Activated CD8-positive, alpha-beta T cell treated with anti-CD3 and anti-CD28 coated beads, Interleukin-2, amount 10 ng/mL, durations not matched to agents 7 days and 5 days (primary cell): Measurements from ENCODE around the gene PPP6R2. TPM values are rescaled to one million over a fixed set of nuclear protein-coding genes. Genes with fewer than 3 reads are reported as not detected.
A peak's percentile ranks its signal among the peaks of the same experiment; 100 is the strongest.
"Not testable (repeated sequence)": the region's sequence is repeated elsewhere in the genome, so short reads cannot be mapped to it uniquely, and the experiment has no call there.

Experiments
- ATAC-seq: fragments of 150-1000 bp; cut with Tn5 transposase; one replicate; pipeline ENCODE4 v1.10.0; 2021; ENCODE audit warnings: moderate library complexity
- CTCF ChIA-PET: fragments of 350-600 bp; sonication (Branson Sonifier 250); formaldehyde crosslinking; loops from one replicate; lab custom pipeline; 2021; ENCODE audit warnings: antibody characterized with exemption; lab: Charles Lee
- POLR2A ChIA-PET: fragments of 350-600 bp; sonication (Branson Sonifier 250); formaldehyde crosslinking; loops from one replicate; lab custom pipeline; 2021; ENCODE audit warnings: antibody characterized with exemption; lab: Charles Lee
- DNase-seq: peaks from one replicate; pipeline ENCODE4 v3.0.0-alpha.2; 2020
- H3K27ac Mint-ChIP-seq: one replicate; pipeline ENCODE4 v1.8.0; 2021; ENCODE audit warnings: mild to moderate bottlenecking, mixed read lengths
- H3K27me3 Mint-ChIP-seq: one replicate; pipeline ENCODE4 v1.8.0; 2021; ENCODE audit warnings: low read depth, mixed read lengths
- H3K36me3 Mint-ChIP-seq: one replicate; pipeline ENCODE4 v1.8.0; 2021; ENCODE audit warnings: low read depth, mixed read lengths
- H3K4me1 Mint-ChIP-seq: one replicate; pipeline ENCODE4 v1.8.0; 2021; ENCODE audit warnings: low read depth, mixed read lengths
- H3K4me3 Mint-ChIP-seq: one replicate; pipeline ENCODE4 v1.8.0; 2021; ENCODE audit warnings: mild to moderate bottlenecking, mixed read lengths
- H3K9me3 Mint-ChIP-seq: one replicate; pipeline ENCODE4 v1.8.0; 2022; ENCODE audit warnings: mixed read lengths; ENCODE audit not compliant: insufficient read depth
- total RNA-seq, 2 experiments: library from RNA; stranded (reverse); gene quantifications; one replicate each; pipeline ENCODE4 v1.2.3, GENCODE V29; 2021

PPP6R2 gene
- total RNA-seq, 2 experiments from 2014 or later: 62.1 to 64.9 TPM

GRCh38 chr22:50396751-50397370 lies 53.7 kb downstream of the PPP6R2 start:
- Mint-ChIP-seq H3K27ac (peak overlapping the region; percentile 48), H3K4me3 (no peak overlapping the region), H3K27me3 (no peaks in the 10 kb centered on the region), H3K9me3 (no peaks in the 10 kb centered on the region), H3K4me1 (peaks cover 36% of the 10 kb centered on the region), H3K36me3 (peaks cover 41% of the 10 kb centered on the region)
- ChIA-PET POLR2A (no interaction called here), CTCF (no interaction called here)
- ATAC-seq: no peak
- DNase-seq: no peak

- H3K4me1 Mint-ChIP-seq: peaks cover 36% of the 10 kb centered on the region
- H3K4me3 Mint-ChIP-seq, CTCF ChIA-PET, ATAC-seq, H3K27me3 Mint-ChIP-seq, POLR2A ChIA-PET, H3K9me3 Mint-ChIP-seq, DNase-seq: not testable (repeated sequence)
- H3K36me3 Mint-ChIP-seq: peaks cover 40% of the 10 kb centered on the region
- peak overlapping the region; percentile 48 for H3K27ac Mint-ChIP-seq
Observed at GRCh38 chr22:50397371-50398060, 54.4 kb downstream of the PPP6R2 start.

GRCh38 chr22:50398831-50399648 lies 55.9 kb downstream of the PPP6R2 start:
- no peaks in the 10 kb centered on the region for H3K27me3 Mint-ChIP-seq
- ChIA-PET POLR2A (interaction anchor here (1.1 kb wide), 1 partner anchor 126 kb away, joined by 4 read pairs; the partner anchor contains the start of gene SCO2), CTCF (interaction anchor here (0.6 to 1.7 kb wide), 10 partner anchors 12 to 148 kb away, joined by 3 to 6 read pairs (median 4); partner anchors contain the start of genes HDAC10 and LMF2)
- DNase-seq (no peak), ATAC-seq (no peak)
- peaks cover 33% of the 10 kb centered on the region for H3K4me1 Mint-ChIP-seq
- peak overlapping the region; percentile 73 for H3K27ac Mint-ChIP-seq
- no peaks in the 10 kb centered on the region for H3K9me3 Mint-ChIP-seq
- no peak overlapping the region for H3K4me3 Mint-ChIP-seq
- H3K36me3 Mint-ChIP-seq: peaks cover 33% of the 10 kb centered on the region

- Mint-ChIP-seq H3K9me3 (no peaks in the 10 kb centered on the region), H3K36me3 (peaks cover 31% of the 10 kb centered on the region), H3K4me1 (peaks cover 32% of the 10 kb centered on the region), H3K27me3 (no peaks in the 10 kb centered on the region), H3K27ac (peak overlapping the region; percentile 73), H3K4me3 (no peak overlapping the region)
- CTCF ChIA-PET: interaction anchor here (0.6 to 1.7 kb wide), 12 partner anchors 14 to 149 kb away, joined by 3 to 6 read pairs (median 4); partner anchors contain the start of genes HDAC10 and LMF2
- POLR2A ChIA-PET: interaction anchor here (1.0 to 1.1 kb wide), 2 partner anchors 14 to 125 kb away, joined by 3 to 4 read pairs; partner anchors contain the start of gene SCO2
- ATAC-seq: peak; percentile 57
- peak; percentile 25 for DNase-seq
Observed at GRCh38 chr22:50399751-50400331, 56.7 kb downstream of the PPP6R2 start.

GRCh38 chr22:50400406-50400805 lies 57.3 kb downstream of the PPP6R2 start:
- ChIA-PET CTCF (interaction anchor here (0.6 to 1.7 kb wide), 9 partner anchors 14 to 150 kb away, joined by 3 to 6 read pairs (median 4); partner anchors contain the start of genes HDAC10 and LMF2), POLR2A (interaction anchor here (1.0 kb wide), 1 partner anchor 14 kb away, joined by 3 read pairs; no protein-coding TSS in a partner anchor)
- Mint-ChIP-seq H3K27ac (peak overlapping the region; percentile 73), H3K4me1 (peaks cover 27% of the 10 kb centered on the region), H3K36me3 (peaks cover 29% of the 10 kb centered on the region), H3K4me3 (no peak overlapping the region), H3K9me3 (no peaks in the 10 kb centered on the region), H3K27me3 (no peaks in the 10 kb centered on the region)
- ATAC-seq (no peak), DNase-seq (no peak)

- ChIA-PET CTCF (interaction anchor here (1.4 kb wide), 1 partner anchor 40 kb away, joined by 4 read pairs; no protein-coding TSS in a partner anchor), POLR2A (interaction anchor here (1.0 kb wide), 1 partner anchor 13 kb away, joined by 3 read pairs; no protein-coding TSS in a partner anchor)
- no peaks in the 10 kb centered on the region for H3K27me3 Mint-ChIP-seq
- peaks cover 29% of the 10 kb centered on the region for H3K36me3 Mint-ChIP-seq
- ATAC-seq (no peak), DNase-seq (no peak)
- H3K27ac Mint-ChIP-seq: peak overlapping the region; percentile 3
- H3K4me3 Mint-ChIP-seq: no peak overlapping the region
- H3K4me1 Mint-ChIP-seq: peaks cover 27% of the 10 kb centered on the region
- no peaks in the 10 kb centered on the region for H3K9me3 Mint-ChIP-seq
Observed at GRCh38 chr22:50400931-50401330, 57.8 kb downstream of the PPP6R2 start.

- CTCF ChIA-PET: no interaction called here
- peaks cover 32% of the 10 kb centered on the region for H3K36me3 Mint-ChIP-seq
- no peak overlapping the region for H3K4me3 Mint-ChIP-seq
- no peak for ATAC-seq
- H3K9me3 Mint-ChIP-seq: no peaks in the 10 kb centered on the region
- H3K4me1 Mint-ChIP-seq: peaks cover 22% of the 10 kb centered on the region
- POLR2A ChIA-PET: no interaction called here
- H3K27me3 Mint-ChIP-seq: no peaks in the 10 kb centered on the region
- H3K27ac Mint-ChIP-seq: no peak overlapping the region
- DNase-seq: no peak
Observed at GRCh38 chr22:50401907-50402306, 58.8 kb downstream of the PPP6R2 start.

GRCh38 chr22:50403701-50404101 lies 60.6 kb downstream of the PPP6R2 start:
- ChIA-PET CTCF (no interaction called here), POLR2A (no interaction called here)
- H3K4me1 Mint-ChIP-seq: peaks cover 17% of the 10 kb centered on the region
- DNase-seq (no peak), ATAC-seq (no peak)
- no peaks in the 10 kb centered on the region for H3K9me3 Mint-ChIP-seq
- H3K36me3 Mint-ChIP-seq: peaks cover 40% of the 10 kb centered on the region
- H3K27me3 Mint-ChIP-seq: no peaks in the 10 kb centered on the region
- peak overlapping the region; percentile 24 for H3K27ac Mint-ChIP-seq
- no peak overlapping the region for H3K4me3 Mint-ChIP-seq

- no peak for DNase-seq
- H3K36me3 Mint-ChIP-seq: peaks cover 31% of the 10 kb centered on the region
- H3K27me3 Mint-ChIP-seq: no peaks in the 10 kb centered on the region
- H3K27ac Mint-ChIP-seq: peak overlapping the region; percentile 43
- ATAC-seq: no peak
- no peaks in the 10 kb centered on the region for H3K4me1 Mint-ChIP-seq
- ChIA-PET CTCF (no interaction called here), POLR2A (no interaction called here)
- no peak overlapping the region for H3K4me3 Mint-ChIP-seq
- no peaks in the 10 kb centered on the region for H3K9me3 Mint-ChIP-seq
Observed at GRCh38 chr22:50406416-50407170, 63.5 kb downstream of the PPP6R2 start.

- DNase-seq (no peak), ATAC-seq (no peak)
- no peak overlapping the region for H3K4me3 Mint-ChIP-seq
- ChIA-PET CTCF (interaction anchor here (1.6 kb wide), 1 partner anchor 90 kb away, joined by 3 read pairs; no protein-coding TSS in a partner anchor), POLR2A (interaction anchor here (0.6 kb wide), 1 partner anchor 223 kb away, joined by 4 read pairs; no protein-coding TSS in a partner anchor)
- H3K36me3 Mint-ChIP-seq: peaks cover 31% of the 10 kb centered on the region
- no peaks in the 10 kb centered on the region for H3K9me3 Mint-ChIP-seq
- H3K27ac Mint-ChIP-seq: no peak overlapping the region
- H3K4me1 Mint-ChIP-seq: no peaks in the 10 kb centered on the region
- no peaks in the 10 kb centered on the region for H3K27me3 Mint-ChIP-seq
Observed at GRCh38 chr22:50408311-50408710, 65.2 kb downstream of the PPP6R2 start.
